Suprapubic skin (tissue), 4 donors: ENCODE data around the gene NID2. TPM values are rescaled to one million over a fixed set of nuclear protein-coding genes. Genes with fewer than 3 reads are reported as not detected.

Source experiments
- DNase-seq, 2 donors: peaks; one replicate each; pipeline ENCODE4 v3.0.0-alpha.2; 2019; ENCODE audit warnings: low spot score in 2 of 2
- H3K27ac ChIP-seq: fragments of 200-600 bp; sonication (generic); one replicate; pipeline ENCODE4 v1.5.1; 2019
- H3K27me3 ChIP-seq: fragments of 200-600 bp; sonication (generic); one replicate; pipeline ENCODE4 v1.5.1; 2019
- H3K36me3 ChIP-seq: fragments of 200-600 bp; sonication (generic); one replicate; pipeline ENCODE4 v1.5.1; 2019
- H3K4me1 ChIP-seq: fragments of 200-600 bp; sonication (generic); one replicate; pipeline ENCODE4 v1.5.1; 2019
- H3K4me3 ChIP-seq: fragments of 200-600 bp; sonication (generic); one replicate; pipeline ENCODE4 v1.5.1; 2019; ENCODE audit warnings: mild to moderate bottlenecking
- H3K9me3 ChIP-seq: fragments of 200-600 bp; sonication (generic); one replicate; pipeline ENCODE4 v1.5.1; 2019
- CTCF ChIP-seq, 2 donors: fragments of 200-600 bp in 1 of 2; fragments of 450-650 bp in 1 of 2; sonication (generic) in 1 of 2; IDR thresholded peaks; one replicate each; pipeline ENCODE4 v1.5.1; 2016 to 2019; ENCODE audit warnings: antibody characterized with exemption in 2 of 2, mild to moderate bottlenecking in 1 of 2, moderate library complexity in 1 of 2
- EP300 ChIP-seq: sonication (generic); formaldehyde crosslinking; IDR thresholded peaks from one replicate; pipeline ENCODE4 v1.6.1; 2017; ENCODE audit warnings: antibody characterized with exemption
- POLR2A ChIP-seq, 2 donors: fragments of 450-650 bp; IDR thresholded peaks; one replicate each; pipeline ENCODE4 v1.6.1; 2017; ENCODE audit warnings: antibody characterized with exemption in 2 of 2, mild to moderate bottlenecking in 2 of 2, moderate library complexity in 2 of 2
- POLR2AphosphoS5 ChIP-seq, 3 donors: sonication (generic); formaldehyde crosslinking; IDR thresholded peaks; one replicate each; pipeline ENCODE4 v1.6.1; 2017; ENCODE audit warnings: antibody characterized with exemption in 3 of 3
- WGBS: methylation state at CpG from one replicate; pipeline ENCODE4 v1.1.5; 2018; 5-methylcytosine and 5-hydroxymethylcytosine counted together
- total RNA-seq, 4 donors: library from RNA; depleted of rRNA; stranded (reverse); fragments of >200 nt; gene quantifications; one replicate each; pipeline ENCODE4 v1.1.0, GENCODE V29; 2016

NID2 gene
- total RNA-seq, 4 donors from 2014 or later: 1.0 to 4.3 (median 2.6) TPM

GRCh38 chr14:52032204-52032801 lies 36.6 kb downstream of the NID2 start:
- Histone ChIP-seq H3K36me3 (no peaks in the 10 kb centered on the region), H3K4me1 (no peaks in the 10 kb centered on the region), H3K4me3 (no peak overlapping the region), H3K27ac (peak overlapping the region; percentile 7), H3K27me3 (no peaks in the 10 kb centered on the region), H3K9me3 (no peaks in the 10 kb centered on the region)
- DNase-seq: no peak
- no peak for TF ChIP-seq POLR2A (IDR thresholded peaks at IDR 0.05)
- TF ChIP-seq EP300: no peak
- no peak for TF ChIP-seq CTCF (IDR thresholded peaks at IDR 0.05)
- no peak for TF ChIP-seq POLR2AphosphoS5 (IDR thresholded peaks at IDR 0.05)
- WGBS: 48% methylated on average over 7 of the region's 7 CpGs

DNA sequence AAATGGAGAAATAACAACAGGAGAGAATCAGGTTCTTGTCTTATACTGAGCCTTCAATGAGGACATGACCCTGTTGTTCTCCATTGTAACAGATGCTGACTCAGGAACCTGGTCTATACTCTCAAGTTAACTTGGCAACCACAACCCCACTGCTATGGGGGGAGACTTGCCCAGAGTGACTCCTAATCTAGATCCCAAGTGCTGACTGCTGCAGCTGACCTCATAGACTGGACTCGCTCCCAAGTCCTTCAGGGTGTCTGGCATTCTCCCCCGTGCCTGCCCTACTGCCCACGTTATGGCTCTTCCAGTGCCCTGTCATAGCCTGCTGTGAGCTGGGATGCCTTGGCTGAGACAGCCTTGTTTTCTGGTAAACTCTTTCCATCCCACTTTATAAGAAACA lies 37.1 kb downstream of the NID2 start:
- DNase-seq: no peak
- H3K4me1 ChIP-seq: no peaks in the 10 kb centered on the region
- TF ChIP-seq POLR2AphosphoS5 (IDR thresholded peaks at IDR 0.05) (no peak), EP300 (no peak), CTCF (IDR thresholded peaks at IDR 0.05) (no peak), POLR2A (IDR thresholded peaks at IDR 0.05) (no peak)
- H3K9me3 ChIP-seq: no peaks in the 10 kb centered on the region
- peak overlapping the region; percentile 7 for H3K27ac ChIP-seq
- WGBS: 40% methylated on average over 2 of the region's 3 CpGs
- H3K4me3 ChIP-seq: no peak overlapping the region
- no peaks in the 10 kb centered on the region for H3K27me3 ChIP-seq
- H3K36me3 ChIP-seq: no peaks in the 10 kb centered on the region

- Histone ChIP-seq H3K27me3 (no peaks in the 10 kb centered on the region), H3K36me3 (no peaks in the 10 kb centered on the region), H3K27ac (no peak overlapping the region), H3K4me1 (no peaks in the 10 kb centered on the region), H3K4me3 (no peak overlapping the region), H3K9me3 (no peaks in the 10 kb centered on the region)
- WGBS: 57% methylated on average over 1 of the region's 1 CpG
- DNase-seq: no peak
- TF ChIP-seq EP300 (no peak), POLR2AphosphoS5 (IDR thresholded peaks at IDR 0.05) (no peak), CTCF (IDR thresholded peaks at IDR 0.05) (no peak), POLR2A (IDR thresholded peaks at IDR 0.05) (no peak)
Observed at GRCh38 chr14:52029881-52030280, 39.0 kb downstream of the NID2 start.

- no peaks in the 10 kb centered on the region for H3K9me3 ChIP-seq
- DNase-seq: no peak
- peaks cover 5% of the 10 kb centered on the region for H3K4me1 ChIP-seq
- H3K27me3 ChIP-seq: no peaks in the 10 kb centered on the region
- no peaks in the 10 kb centered on the region for H3K36me3 ChIP-seq
- H3K27ac ChIP-seq: no peak overlapping the region
- WGBS: 78% methylated on average over 10 of the region's 10 CpGs
- TF ChIP-seq EP300 (no peak), CTCF (IDR thresholded peaks at IDR 0.05) (no peak), POLR2A (IDR thresholded peaks at IDR 0.05) (no peak), POLR2AphosphoS5 (IDR thresholded peaks at IDR 0.05) (no peak)
- no peak overlapping the region for H3K4me3 ChIP-seq
Observed at GRCh38 chr14:52026901-52027300, 42.0 kb downstream of the NID2 start.

DNA sequence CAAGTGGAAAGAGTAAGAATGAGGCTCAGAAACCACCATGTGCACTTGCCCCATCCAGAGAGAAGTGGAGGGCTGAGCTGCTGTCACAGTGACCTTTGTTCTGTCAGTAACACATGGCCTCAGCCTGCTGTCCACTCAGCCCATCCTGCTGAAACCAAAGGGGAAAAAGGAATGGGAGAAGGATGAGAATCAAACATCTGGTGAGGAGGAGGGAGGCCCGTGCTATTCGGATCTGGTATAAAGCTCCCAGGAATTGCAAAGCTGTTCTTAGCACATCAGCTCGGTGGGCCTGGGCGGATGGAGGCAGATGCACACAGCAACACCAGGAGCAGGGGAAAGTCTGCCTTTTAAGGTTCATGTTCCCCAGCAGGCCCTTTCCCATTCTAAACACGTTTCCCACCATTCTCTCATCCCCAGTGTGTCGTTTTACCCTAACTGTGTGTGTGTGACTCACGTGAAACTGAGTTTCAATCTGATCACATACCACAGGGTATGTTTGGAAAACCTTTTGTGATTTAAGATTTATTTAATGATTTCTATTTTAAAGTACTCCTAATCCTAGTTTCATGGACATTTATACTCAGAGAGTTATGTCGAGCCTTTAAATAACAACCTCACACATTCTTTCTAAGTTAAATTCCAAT lies 42.7 kb downstream of the NID2 start:
- Histone ChIP-seq H3K27ac (no peak overlapping the region), H3K9me3 (no peaks in the 10 kb centered on the region), H3K27me3 (no peaks in the 10 kb centered on the region), H3K36me3 (no peaks in the 10 kb centered on the region), H3K4me1 (peaks cover 5% of the 10 kb centered on the region), H3K4me3 (no peak overlapping the region)
- 86% methylated on average over 8 of the region's 8 CpGs for WGBS
- TF ChIP-seq EP300 (no peak), POLR2A (IDR thresholded peaks at IDR 0.05) (no peak), POLR2AphosphoS5 (IDR thresholded peaks at IDR 0.05) (no peak), CTCF (IDR thresholded peaks at IDR 0.05) (no peak)
- no peak for DNase-seq
